ENCODE results near the gene FTSJ1.
"Not testable (repeated sequence)": the region's sequence is repeated elsewhere in the genome, so short reads cannot be mapped to it uniquely, and the experiment has no call there.

Gene FTSJ1

DNA sequence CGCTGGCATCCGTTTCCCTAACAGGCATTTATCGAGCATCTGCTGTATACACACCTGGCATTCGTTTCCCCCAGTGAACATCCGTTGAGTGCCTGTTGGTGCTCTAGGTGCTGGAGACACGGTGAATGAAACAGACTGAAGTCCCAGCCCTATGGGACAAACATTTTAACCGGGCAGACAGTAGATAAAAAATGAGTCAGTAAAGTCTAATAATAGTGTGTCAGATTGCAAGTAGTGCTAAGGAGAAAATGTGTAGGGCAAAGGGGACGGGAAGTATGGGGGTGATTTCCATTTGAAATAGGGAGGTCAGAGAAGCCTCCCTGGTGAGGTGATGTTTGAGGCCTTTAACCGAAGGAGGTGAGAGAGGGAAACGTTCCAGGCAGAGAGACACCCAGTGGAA is 40.3 kb downstream of the FTSJ1 start:
- H3K9me3 ChIP-seq (ENCODE audit: control insufficient read depth, insufficient read depth, low read length): no peaks in the 10 kb centered on the region
- H3K4me3 ChIP-seq (ENCODE audit: low read depth, low read length): no peak overlapping the region
- H3K9ac ChIP-seq (ENCODE audit: low read depth, low read length): no peak overlapping the region
- no peaks in the 10 kb centered on the region for H3K27me3 ChIP-seq (ENCODE audit: control insufficient read depth, insufficient read depth, low read length)
- H3K4me1 ChIP-seq (ENCODE audit: control insufficient read depth, insufficient read depth, low read length): no peaks in the 10 kb centered on the region
- peaks cover 2% of the 10 kb centered on the region for H3K36me3 ChIP-seq (ENCODE audit: control insufficient read depth, insufficient read depth, low read length)

DNA sequence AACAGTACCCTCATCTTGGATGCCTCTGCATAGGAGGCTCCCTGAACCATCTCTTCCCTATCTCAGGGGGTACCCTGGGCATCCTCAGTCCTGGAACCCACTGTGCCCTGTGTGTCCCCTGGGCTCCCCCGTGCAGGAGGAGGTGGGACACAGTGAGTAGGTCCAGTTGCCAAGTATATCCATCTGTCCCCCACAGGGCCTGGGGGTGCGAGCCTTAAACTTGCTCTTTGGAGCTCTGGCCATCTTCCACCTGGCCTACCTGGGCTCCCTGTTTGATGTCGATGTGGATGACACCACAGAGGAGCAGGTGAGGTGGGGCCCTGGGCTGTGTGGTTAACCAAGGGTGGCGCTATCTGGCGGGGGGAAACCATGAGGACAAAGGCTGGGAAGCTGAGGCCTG is 41.0 kb downstream of the FTSJ1 start:
- Histone ChIP-seq H3K4me3 (ENCODE audit: low read depth, low read length) (no peak overlapping the region), H3K9ac (ENCODE audit: low read depth, low read length) (no peak overlapping the region), H3K9me3 (ENCODE audit: control insufficient read depth, insufficient read depth, low read length) (no peaks in the 10 kb centered on the region), H3K36me3 (ENCODE audit: control insufficient read depth, insufficient read depth, low read length) (peaks cover 2% of the 10 kb centered on the region), H3K27me3 (ENCODE audit: control insufficient read depth, insufficient read depth, low read length) (no peaks in the 10 kb centered on the region), H3K4me1 (ENCODE audit: control insufficient read depth, insufficient read depth, low read length) (no peaks in the 10 kb centered on the region)

DNA sequence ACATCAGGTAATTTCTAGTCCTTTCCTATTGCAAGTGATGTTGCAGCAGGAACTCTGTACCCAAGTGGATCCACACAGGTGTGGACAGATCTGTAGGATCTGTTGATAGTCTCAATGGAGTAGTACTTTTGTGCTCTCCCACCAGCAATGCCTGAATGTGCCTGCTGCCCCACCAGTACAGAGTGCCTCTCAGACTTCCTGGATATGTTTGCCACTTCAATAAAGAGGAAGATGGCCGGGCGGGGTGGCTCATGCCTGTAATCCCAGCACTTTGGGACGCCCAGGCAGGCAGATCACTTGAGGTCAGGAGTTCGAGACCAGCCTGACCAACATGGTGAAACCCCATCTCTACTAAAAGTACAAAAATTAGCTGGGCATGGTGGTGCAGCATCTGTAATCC is 43.5 kb downstream of the FTSJ1 start:
- not testable (repeated sequence) for H3K4me1 ChIP-seq (ENCODE audit: control insufficient read depth, insufficient read depth, low read length); H3K9me3 ChIP-seq (ENCODE audit: control insufficient read depth, insufficient read depth, low read length); H3K9ac ChIP-seq (ENCODE audit: low read depth, low read length); H3K36me3 ChIP-seq (ENCODE audit: control insufficient read depth, insufficient read depth, low read length); H3K4me3 ChIP-seq (ENCODE audit: low read depth, low read length); H3K27me3 ChIP-seq (ENCODE audit: control insufficient read depth, insufficient read depth, low read length)

DNA sequence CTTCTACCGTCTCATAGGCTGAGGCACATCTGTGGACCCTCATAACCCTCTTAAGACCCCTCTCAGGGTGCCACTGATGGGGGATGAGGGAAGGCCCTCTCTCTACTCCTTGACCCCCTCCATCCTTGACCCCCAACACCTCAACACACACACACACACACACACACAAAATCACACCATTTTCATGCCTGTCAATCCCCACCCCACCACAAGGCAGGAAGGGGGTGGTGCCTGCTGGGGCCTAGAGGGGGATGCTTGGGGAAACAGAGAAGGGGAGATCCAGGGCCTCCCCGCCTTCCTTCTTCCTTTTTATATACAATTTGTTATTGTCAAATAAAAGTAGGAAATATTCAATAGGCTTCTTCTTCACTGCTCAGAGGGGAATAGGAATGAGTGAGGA is 44.5 kb downstream of the FTSJ1 start:
- no peak overlapping the region for H3K4me3 ChIP-seq (ENCODE audit: low read depth, low read length)
- peaks cover 4% of the 10 kb centered on the region for H3K36me3 ChIP-seq (ENCODE audit: control insufficient read depth, insufficient read depth, low read length)
- H3K4me1 ChIP-seq (ENCODE audit: control insufficient read depth, insufficient read depth, low read length): no peaks in the 10 kb centered on the region
- no peak overlapping the region for H3K9ac ChIP-seq (ENCODE audit: low read depth, low read length)
- no peaks in the 10 kb centered on the region for H3K9me3 ChIP-seq (ENCODE audit: control insufficient read depth, insufficient read depth, low read length)
- no peaks in the 10 kb centered on the region for H3K27me3 ChIP-seq (ENCODE audit: control insufficient read depth, insufficient read depth, low read length)

DNA sequence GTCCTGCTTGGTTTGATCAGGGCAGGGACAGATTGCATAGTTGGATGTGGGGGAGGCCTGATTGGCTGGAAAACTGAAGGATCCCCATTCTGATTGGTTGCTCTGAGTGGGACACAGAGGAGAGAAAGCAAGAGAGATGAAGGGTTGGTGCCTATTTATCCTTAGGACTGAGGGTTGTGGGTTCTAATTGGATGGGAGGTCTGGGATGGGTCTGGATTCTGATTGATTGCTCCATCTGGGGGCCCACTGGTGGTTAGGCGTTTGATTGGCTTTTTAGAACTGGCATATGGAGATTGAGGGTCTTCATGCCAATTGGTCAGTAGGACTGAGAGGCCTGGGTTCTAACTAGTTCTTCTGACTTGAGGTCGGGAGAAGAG is 45.0 kb downstream of the FTSJ1 start:
- Histone ChIP-seq H3K9me3 (ENCODE audit: control insufficient read depth, insufficient read depth, low read length) (no peaks in the 10 kb centered on the region), H3K4me3 (ENCODE audit: low read depth, low read length) (peak overlapping the region; percentile 67), H3K36me3 (ENCODE audit: control insufficient read depth, insufficient read depth, low read length) (peaks cover 4% of the 10 kb centered on the region), H3K4me1 (ENCODE audit: control insufficient read depth, insufficient read depth, low read length) (no peaks in the 10 kb centered on the region), H3K9ac (ENCODE audit: low read depth, low read length) (peak overlapping the region; percentile 62), H3K27me3 (ENCODE audit: control insufficient read depth, insufficient read depth, low read length) (no peaks in the 10 kb centered on the region)

DNA sequence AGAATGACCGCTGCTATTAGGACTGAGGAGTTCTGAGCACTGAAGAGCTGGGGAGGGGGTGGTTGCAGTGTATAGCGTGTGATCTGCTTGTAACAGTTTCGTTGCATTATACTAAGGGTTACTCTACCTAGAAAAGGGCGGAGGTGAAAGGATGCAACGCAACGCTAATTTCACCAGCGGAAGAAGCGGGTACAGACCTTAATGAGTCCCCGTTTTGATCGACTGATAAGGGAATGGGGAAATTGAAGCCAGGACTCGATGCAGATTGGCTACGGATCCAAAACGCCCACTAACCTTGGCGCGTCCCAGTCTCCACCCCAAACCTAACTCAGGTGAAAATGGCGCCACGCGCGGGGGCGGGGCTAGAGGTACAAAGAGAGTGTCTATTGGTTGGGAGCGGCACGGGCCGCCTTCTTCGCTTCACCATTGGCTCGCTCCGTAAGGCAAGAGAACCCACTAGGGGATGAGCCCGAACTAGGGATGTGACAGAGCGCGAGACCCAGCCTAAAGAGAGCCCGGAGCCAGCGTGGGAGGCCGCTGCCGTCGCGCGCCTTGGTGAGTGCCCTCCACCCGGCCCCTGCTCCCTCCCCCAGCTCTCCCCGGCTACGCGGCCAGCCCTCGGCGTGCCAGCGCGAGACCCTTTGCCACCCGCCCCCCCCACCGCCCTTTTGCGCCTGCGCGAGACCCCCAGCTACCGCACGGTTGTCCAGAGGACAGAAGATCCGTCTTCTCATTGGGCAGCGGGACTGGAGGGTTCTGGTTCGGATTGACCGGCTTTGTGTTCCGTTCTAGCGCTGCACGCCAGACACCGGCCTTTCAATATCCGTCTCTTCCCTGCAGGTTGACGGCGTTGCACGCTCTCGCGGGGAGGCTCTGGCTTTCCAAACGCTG is 45.6 kb downstream of the FTSJ1 start, which contains the start of gene EBP:
TSS of gene EBP (plus strand) at position 456 of the 891 bp plus-strand sequence. CDS start 1,964 bp downstream, outside the sequence.
- peaks cover 4% of the 10 kb centered on the region for H3K36me3 ChIP-seq (ENCODE audit: control insufficient read depth, insufficient read depth, low read length)
- H3K4me1 ChIP-seq (ENCODE audit: control insufficient read depth, insufficient read depth, low read length): no peaks in the 10 kb centered on the region
- peak within 1 kb of the TSS; percentile 76 for H3K9ac ChIP-seq (ENCODE audit: low read depth, low read length)
- H3K27me3 ChIP-seq (ENCODE audit: control insufficient read depth, insufficient read depth, low read length): no peaks in the 10 kb centered on the region
- no peaks in the 10 kb centered on the region for H3K9me3 ChIP-seq (ENCODE audit: control insufficient read depth, insufficient read depth, low read length)
- peak within 1 kb of the TSS; percentile 67 for H3K4me3 ChIP-seq (ENCODE audit: low read depth, low read length)

DNA sequence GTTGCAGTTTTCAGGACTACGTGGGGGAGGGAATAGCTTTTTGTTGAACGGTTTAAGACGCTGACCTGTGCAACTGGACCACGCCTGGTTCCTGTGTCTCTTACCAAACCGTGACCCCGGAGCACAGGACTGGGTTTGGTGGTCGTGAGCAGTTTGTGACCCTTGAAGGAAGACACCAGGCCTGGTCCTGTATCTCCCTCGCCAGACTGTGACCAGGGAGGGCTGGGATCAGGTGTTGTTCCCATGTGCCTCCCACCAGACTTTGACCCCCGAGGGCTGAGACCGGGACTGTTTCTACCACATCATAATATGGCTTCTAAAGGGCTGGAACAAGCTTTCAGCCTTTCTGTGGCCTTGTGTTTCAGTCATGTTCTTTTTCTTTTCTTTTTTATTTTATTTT is 46.3 kb downstream of the FTSJ1 start:
- Histone ChIP-seq H3K36me3 (ENCODE audit: control insufficient read depth, insufficient read depth, low read length) (peaks cover 7% of the 10 kb centered on the region), H3K9ac (ENCODE audit: low read depth, low read length) (peak overlapping the region; percentile 76), H3K27me3 (ENCODE audit: control insufficient read depth, insufficient read depth, low read length) (no peaks in the 10 kb centered on the region), H3K4me3 (ENCODE audit: low read depth, low read length) (peak overlapping the region; percentile 67), H3K9me3 (ENCODE audit: control insufficient read depth, insufficient read depth, low read length) (no peaks in the 10 kb centered on the region), H3K4me1 (ENCODE audit: control insufficient read depth, insufficient read depth, low read length) (no peaks in the 10 kb centered on the region)

DNA sequence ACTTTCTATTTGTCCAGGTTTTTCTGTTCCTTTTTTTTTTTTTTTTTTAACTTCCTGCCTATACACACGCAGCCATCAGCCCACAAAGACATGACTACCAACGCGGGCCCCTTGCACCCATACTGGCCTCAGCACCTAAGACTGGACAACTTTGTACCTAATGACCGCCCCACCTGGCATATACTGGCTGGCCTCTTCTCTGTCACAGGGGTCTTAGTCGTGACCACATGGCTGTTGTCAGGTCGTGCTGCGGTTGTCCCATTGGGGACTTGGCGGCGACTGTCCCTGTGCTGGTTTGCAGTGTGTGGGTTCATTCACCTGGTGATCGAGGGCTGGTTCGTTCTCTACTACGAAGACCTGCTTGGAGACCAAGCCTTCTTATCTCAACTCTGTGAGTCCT is 47.7 kb downstream of the FTSJ1 start:
- Histone ChIP-seq H3K4me1 (ENCODE audit: control insufficient read depth, insufficient read depth, low read length) (no peaks in the 10 kb centered on the region), H3K4me3 (ENCODE audit: low read depth, low read length) (no peak overlapping the region), H3K36me3 (ENCODE audit: control insufficient read depth, insufficient read depth, low read length) (peaks cover 13% of the 10 kb centered on the region), H3K9ac (ENCODE audit: low read depth, low read length) (no peak overlapping the region), H3K9me3 (ENCODE audit: control insufficient read depth, insufficient read depth, low read length) (peaks cover 2% of the 10 kb centered on the region), H3K27me3 (ENCODE audit: control insufficient read depth, insufficient read depth, low read length) (no peaks in the 10 kb centered on the region)

DNA sequence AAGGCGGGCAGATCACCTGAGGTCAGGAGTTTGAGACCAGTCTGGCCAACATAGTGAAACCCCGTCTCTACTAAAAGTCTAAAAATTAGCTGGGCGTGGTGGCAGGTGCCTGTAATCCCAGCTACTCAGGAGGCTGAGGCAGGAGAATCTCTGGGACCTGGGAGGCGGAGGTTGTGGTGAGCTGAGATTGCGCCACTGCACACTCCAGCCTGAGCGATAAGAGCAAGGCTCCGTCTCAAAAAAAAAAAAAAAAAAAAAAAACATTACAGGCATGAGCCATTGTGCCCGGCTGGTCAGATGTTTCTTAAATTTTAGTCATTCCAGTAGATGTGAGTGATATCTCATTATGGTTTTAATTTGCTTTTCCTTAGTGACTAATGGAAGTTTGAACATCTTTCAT is 49.9 kb downstream of the FTSJ1 start:
- not testable (repeated sequence) for H3K9ac ChIP-seq (ENCODE audit: low read depth, low read length); H3K9me3 ChIP-seq (ENCODE audit: control insufficient read depth, insufficient read depth, low read length); H3K4me1 ChIP-seq (ENCODE audit: control insufficient read depth, insufficient read depth, low read length); H3K27me3 ChIP-seq (ENCODE audit: control insufficient read depth, insufficient read depth, low read length); H3K4me3 ChIP-seq (ENCODE audit: low read depth, low read length)
- peaks cover 13% of the 10 kb centered on the region for H3K36me3 ChIP-seq (ENCODE audit: control insufficient read depth, insufficient read depth, low read length)

DNA sequence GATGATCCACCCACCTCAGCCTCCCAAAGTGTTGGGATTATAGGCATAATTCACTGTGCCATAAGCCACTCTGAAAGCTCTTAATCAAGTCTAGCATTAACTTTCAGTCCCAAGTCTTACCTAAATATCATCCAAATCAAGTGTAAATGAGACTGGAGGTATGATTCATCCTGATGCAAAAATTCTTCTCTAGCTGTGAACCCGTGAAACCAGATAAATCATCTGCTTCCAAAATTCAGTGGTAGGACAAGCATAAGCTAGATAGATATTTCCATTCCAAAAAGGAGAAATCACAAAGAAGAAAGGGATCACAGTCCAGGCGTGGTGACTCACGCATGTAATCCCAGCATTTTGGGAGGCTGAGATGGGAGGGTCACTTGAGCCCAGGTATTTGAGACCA is 54.7 kb downstream of the FTSJ1 start:
- no peak overlapping the region for H3K9ac ChIP-seq (ENCODE audit: low read depth, low read length)
- H3K9me3 ChIP-seq (ENCODE audit: control insufficient read depth, insufficient read depth, low read length): peaks cover 2% of the 10 kb centered on the region
- peaks cover 10% of the 10 kb centered on the region for H3K36me3 ChIP-seq (ENCODE audit: control insufficient read depth, insufficient read depth, low read length)
- no peaks in the 10 kb centered on the region for H3K4me1 ChIP-seq (ENCODE audit: control insufficient read depth, insufficient read depth, low read length)
- H3K4me3 ChIP-seq (ENCODE audit: low read depth, low read length): no peak overlapping the region
- no peaks in the 10 kb centered on the region for H3K27me3 ChIP-seq (ENCODE audit: control insufficient read depth, insufficient read depth, low read length)

DNA sequence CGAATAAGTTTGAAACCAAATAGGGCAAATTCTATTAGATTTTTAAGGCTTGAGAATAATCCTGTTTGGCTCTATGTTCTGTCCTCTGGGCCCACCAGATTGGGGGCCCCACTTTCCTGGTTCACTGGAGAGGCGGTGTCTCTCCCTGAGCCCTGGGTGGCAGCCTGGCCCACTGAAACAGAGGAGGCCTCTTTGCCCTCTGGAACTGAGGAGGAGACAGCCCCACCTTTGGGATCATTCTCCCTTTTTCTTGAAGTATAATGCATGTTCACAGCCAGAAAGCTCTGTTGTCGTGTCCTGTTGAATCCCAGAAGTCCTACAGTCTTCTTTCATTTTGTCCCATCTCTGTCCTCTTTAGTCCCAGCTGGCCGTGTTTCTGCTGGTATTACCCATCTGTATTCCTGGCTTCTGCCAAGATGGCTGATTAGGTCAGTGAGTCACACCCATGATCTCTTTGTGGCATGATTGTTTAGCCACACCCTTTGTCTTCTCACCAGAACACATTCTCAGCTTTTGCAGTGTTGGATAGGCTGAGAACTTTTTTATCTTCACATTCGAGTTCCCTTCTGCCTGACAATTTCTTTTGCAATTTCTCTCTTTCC is 55.5 kb downstream of the FTSJ1 start:
- Histone ChIP-seq H3K9me3 (ENCODE audit: control insufficient read depth, insufficient read depth, low read length) (peaks cover 2% of the 10 kb centered on the region), H3K9ac (ENCODE audit: low read depth, low read length) (no peak overlapping the region), H3K4me3 (ENCODE audit: low read depth, low read length) (no peak overlapping the region), H3K36me3 (ENCODE audit: control insufficient read depth, insufficient read depth, low read length) (peaks cover 10% of the 10 kb centered on the region), H3K27me3 (ENCODE audit: control insufficient read depth, insufficient read depth, low read length) (no peaks in the 10 kb centered on the region), H3K4me1 (ENCODE audit: control insufficient read depth, insufficient read depth, low read length) (no peaks in the 10 kb centered on the region)

DNA sequence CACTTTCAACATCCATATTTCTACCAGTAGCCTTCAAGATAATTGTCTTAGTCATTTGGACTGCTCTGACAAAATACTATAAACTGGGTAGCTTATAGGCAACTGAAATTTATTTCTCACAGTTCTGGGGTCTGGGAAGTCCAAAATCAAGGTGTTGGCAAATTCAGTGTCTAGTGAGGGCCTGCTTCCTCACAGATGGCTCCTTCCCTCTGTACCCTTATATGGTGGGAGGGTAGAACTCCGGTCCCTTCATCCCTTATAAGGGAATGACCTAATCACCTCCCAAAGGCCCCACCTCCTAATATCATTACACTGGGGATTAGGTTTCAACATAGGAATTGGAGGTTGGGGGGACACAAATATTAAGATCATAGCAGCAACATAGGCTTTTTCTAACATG is 56.2 kb downstream of the FTSJ1 start:
- H3K9me3 ChIP-seq (ENCODE audit: control insufficient read depth, insufficient read depth, low read length): peaks cover 2% of the 10 kb centered on the region
- no peak overlapping the region for H3K9ac ChIP-seq (ENCODE audit: low read depth, low read length)
- no peaks in the 10 kb centered on the region for H3K4me1 ChIP-seq (ENCODE audit: control insufficient read depth, insufficient read depth, low read length)
- H3K36me3 ChIP-seq (ENCODE audit: control insufficient read depth, insufficient read depth, low read length): peaks cover 8% of the 10 kb centered on the region
- no peak overlapping the region for H3K4me3 ChIP-seq (ENCODE audit: low read depth, low read length)
- H3K27me3 ChIP-seq (ENCODE audit: control insufficient read depth, insufficient read depth, low read length): no peaks in the 10 kb centered on the region

Data from iPS-15b (cell line).